Subcutaneous adipose tissue (tissue), 4 donors: ENCODE results near the gene ZNF580. TPM values are rescaled to one million over a fixed set of nuclear protein-coding genes. Genes with fewer than 3 reads are reported as not detected.

Experiments
- total RNA-seq, 4 donors: library from RNA; depleted of rRNA; stranded (reverse); fragments of >200 nt; gene quantifications; one replicate each; pipeline ENCODE4 v1.1.0, GENCODE V29; 2016
- TF ChIP-seq, protein P1 (sequence below): fragments of 450-650 bp; IDR thresholded peaks from one replicate; pipeline ENCODE4 v1.5.1; 2016; ENCODE audit warnings: low read depth, mild to moderate bottlenecking, control low read depth, antibody characterized with exemption, moderate library complexity

ZNF580 gene
- total RNA-seq, 4 donors from 2014 or later = 5.9 to 35.4 (median 12.3) TPM

DNA sequence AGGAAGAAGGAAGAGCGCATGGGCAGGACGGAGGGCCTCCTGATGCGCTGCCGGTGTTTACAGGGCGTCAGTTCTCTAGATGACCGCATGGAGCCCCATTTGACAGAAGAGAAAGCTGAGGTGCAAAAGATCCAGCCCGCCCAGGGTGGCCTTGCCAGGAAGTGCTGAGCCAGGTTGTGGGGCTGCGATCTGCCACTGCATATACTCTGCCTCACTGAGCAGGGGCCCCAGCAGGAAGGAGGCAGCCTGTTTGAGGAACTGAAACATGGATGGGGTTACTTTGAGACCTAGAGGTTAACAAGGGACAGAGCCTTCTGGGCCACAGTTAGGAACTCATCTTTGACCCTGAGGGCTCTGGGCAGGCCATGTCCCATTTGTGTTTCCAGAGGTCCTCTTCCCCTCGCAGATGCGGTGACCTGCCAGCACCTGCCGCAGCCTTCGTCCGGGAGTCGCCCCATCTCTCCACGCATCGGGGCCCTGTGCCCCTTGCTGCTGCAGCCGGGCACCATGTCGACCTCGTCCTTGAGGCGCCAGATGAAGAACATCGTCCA, 37.4 kb downstream of the ZNF580 start:
- TF ChIP-seq, protein P1, sequence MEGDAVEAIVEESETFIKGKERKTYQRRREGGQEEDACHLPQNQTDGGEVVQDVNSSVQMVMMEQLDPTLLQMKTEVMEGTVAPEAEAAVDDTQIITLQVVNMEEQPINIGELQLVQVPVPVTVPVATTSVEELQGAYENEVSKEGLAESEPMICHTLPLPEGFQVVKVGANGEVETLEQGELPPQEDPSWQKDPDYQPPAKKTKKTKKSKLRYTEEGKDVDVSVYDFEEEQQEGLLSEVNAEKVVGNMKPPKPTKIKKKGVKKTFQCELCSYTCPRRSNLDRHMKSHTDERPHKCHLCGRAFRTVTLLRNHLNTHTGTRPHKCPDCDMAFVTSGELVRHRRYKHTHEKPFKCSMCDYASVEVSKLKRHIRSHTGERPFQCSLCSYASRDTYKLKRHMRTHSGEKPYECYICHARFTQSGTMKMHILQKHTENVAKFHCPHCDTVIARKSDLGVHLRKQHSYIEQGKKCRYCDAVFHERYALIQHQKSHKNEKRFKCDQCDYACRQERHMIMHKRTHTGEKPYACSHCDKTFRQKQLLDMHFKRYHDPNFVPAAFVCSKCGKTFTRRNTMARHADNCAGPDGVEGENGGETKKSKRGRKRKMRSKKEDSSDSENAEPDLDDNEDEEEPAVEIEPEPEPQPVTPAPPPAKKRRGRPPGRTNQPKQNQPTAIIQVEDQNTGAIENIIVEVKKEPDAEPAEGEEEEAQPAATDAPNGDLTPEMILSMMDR = no peak

DNA sequence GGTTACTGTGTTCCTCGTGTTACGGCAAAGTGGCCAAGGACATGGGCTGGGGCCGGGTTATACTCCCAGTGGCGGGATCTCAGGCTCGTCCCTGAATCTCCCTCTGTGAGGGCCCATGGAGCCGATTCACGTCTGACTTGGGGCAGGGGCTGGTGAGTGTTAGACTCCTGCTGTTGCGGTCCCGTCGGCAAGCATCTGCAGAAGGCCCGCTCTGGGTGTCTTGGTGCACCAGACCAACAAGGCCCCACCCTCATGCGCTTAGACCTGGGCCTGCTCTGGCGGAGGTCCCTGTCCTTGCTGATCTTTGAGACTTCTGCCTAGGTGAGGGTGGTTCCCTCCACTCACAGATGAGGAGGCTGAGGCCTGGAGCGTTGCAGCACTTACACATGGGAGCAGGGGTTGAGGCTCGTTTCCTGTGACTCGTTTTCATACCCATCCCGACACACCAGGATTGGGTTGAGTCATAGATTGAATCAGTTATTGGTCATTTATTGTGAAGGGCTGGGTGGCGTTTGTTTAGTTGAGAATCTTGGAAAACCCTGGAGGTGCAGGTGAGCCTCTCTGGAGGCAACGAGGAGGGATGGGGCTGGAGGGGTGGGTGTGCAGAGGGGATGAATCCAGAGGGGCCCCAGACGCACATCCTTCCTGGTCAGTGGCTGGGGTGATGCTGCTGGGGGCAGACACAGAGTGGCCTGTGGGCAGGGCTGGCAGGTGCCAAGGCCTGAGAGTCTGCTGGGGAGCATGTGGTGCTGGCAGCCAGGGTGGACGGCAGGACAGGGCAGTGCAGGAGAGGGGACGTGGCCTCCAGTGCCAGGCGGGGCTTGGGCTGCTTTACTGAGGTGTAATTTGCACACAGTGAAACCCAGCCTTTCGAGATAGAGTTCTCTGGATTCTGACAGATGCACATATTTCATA, 38.8 kb downstream of the ZNF580 start:
- TF ChIP-seq, protein P1 = no peak

DNA sequence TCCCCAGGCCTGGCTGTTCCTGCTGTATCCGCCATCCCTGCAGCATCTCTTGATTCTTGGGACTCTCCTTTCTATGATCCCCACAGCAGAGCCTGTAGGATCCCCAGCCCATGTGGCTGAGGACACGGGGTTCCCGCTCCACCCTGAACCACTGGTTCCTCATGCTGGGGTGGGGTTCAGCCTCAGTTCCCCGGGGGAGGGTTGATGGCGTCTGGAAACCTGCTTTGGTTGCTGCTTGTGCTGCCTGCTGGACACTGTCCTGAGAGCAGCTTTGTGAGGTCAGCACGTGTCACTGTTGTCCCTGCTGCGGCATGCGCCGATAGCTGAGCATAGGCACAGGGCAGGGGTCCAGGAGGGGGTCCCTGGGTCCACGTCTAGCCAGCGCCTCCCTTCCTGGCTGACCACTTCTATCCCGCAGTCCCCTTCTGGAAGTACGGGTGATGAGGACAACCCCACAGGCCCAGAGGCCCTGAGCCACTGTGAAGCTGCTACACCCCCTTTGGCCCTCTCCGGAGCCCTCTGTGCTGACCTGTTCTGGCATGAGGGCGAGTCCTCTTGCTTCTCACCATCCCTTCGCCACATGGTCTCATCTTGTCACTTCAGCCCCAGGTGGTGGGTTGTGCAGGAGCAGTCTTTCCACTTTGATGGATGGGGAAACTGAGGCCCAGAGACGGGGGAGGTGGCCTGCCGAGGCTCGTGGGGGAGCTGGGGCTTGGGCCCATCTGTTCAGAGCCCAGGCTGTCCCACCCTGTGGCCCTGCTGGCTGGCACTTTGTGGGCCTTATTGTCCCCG, 39.7 kb downstream of the ZNF580 start:
- TF ChIP-seq, protein P1 = no peak

DNA sequence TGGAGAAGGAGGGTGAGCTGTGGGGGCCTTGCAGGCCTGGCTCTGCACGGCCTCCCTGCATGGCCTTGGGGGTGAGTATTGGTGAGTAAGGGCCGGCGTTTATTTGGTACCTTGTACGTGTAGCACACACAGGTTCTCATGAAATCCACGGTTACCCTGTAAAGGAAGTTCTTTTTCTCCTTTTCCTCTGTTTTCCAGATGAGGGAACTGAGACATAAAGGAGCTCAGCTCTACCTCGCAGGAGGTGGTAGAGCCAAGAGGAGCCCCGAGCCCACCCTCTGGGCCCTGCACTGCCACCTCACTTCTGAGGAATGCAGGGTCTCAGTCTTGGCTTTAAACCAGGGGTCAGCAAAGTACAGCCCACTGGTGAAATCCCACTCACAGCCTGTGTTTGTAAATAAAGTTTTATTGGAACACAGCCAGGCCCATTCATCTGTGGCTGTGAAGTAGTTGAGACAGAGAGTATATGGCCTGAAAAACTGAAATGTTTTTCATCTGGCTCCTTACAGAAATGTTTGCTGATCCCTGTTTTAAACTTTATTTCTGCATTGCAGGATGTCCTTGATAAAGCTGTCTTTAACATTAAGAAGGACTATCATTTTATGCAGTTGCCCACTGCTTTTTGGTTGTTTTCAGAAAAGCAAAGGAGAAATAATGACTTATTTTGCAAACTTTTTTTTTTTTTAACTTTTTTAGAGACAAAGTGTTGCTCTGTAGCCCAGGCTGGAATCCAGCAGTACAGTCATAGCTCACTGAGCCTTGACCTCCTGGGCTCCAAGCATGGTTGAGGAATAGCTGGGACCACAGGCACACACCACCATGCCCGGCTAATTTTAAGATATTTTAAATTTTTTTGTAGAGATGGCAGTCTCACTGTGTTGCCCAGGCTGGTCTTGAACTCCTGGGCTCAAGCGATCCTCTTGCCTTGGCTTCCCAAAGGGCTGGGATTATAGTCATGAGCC, 40.6 kb downstream of the ZNF580 start:
- TF ChIP-seq, protein P1 = no peak

- TF ChIP-seq, protein P1 = no peak
These were observed 42.9 kb downstream of the ZNF580 start for GRCh38 chr19:55683449-55684261.

- TF ChIP-seq, protein P1 = no peak
These were observed 44.3 kb downstream of the ZNF580 start for GRCh38 chr19:55684946-55685681.
